Muscle of arm (tissue), 12 donors: Measurements from ENCODE around the gene NFATC1. TPM values are rescaled to one million over a fixed set of nuclear protein-coding genes. Genes with fewer than 3 reads are reported as not detected.

ENCODE experiments used
- DNase-seq: peaks from one replicate; pipeline ENCODE4 v3.0.0-alpha.2; 2013
- polyA plus RNA-seq, 12 donors: library from polyadenylated mRNA; unstranded; fragments of 120-200 nt; gene quantifications; one replicate each; pipeline ENCODE4 v1.2.1, GENCODE V29; 2013; ENCODE audit not compliant: insufficient read length in 12 of 12

NFATC1 gene
- polyA plus RNA-seq, 12 donors, result 10.7 to 24.6 (median 13.5) TPM; not detected in 1

GRCh38 chr18:79403723-79404566 lies 8.2 kb downstream of the NFATC1 start:
- no peak for DNase-seq

GRCh38 chr18:79404567-79404910 lies 8.8 kb downstream of the NFATC1 start:
- no peak for DNase-seq

- no peak for DNase-seq
Measured at GRCh38 chr18:79405019-79405780, 9.5 kb downstream of the NFATC1 start.

- DNase-seq, result no peak
Measured at GRCh38 chr18:79405781-79406575, 10.2 kb downstream of the NFATC1 start.

- no peak for DNase-seq
Measured at GRCh38 chr18:79406708-79407107, 11.0 kb downstream of the NFATC1 start.

GRCh38 chr18:79409313-79409712 lies 13.6 kb downstream of the NFATC1 start:
- DNase-seq, result no peak

GRCh38 chr18:79410171-79410641 lies 14.5 kb downstream of the NFATC1 start:
- no peak for DNase-seq

GRCh38 chr18:79410731-79411613 lies 15.2 kb downstream of the NFATC1 start:
- no peak for DNase-seq

GRCh38 chr18:79411614-79412526 lies 16.1 kb downstream of the NFATC1 start:
- no peak for DNase-seq

- DNase-seq, result no peak
Measured at GRCh38 chr18:79413025-79413424, 17.3 kb downstream of the NFATC1 start.

- no peak for DNase-seq
Measured at GRCh38 chr18:79413426-79413825, 17.7 kb downstream of the NFATC1 start.

- no peak for DNase-seq
Measured at GRCh38 chr18:79413901-79414300, 18.2 kb downstream of the NFATC1 start.

GRCh38 chr18:79416022-79416676 lies 20.4 kb downstream of the NFATC1 start:
- no peak for DNase-seq

- DNase-seq, result no peak
Measured at GRCh38 chr18:79416677-79417052, 20.9 kb downstream of the NFATC1 start.

GRCh38 chr18:79418236-79418635 lies 22.5 kb downstream of the NFATC1 start:
- no peak for DNase-seq

GRCh38 chr18:79418642-79419041 lies 22.9 kb downstream of the NFATC1 start:
- no peak for DNase-seq

- no peak for DNase-seq
Measured at GRCh38 chr18:79420033-79420745, 24.5 kb downstream of the NFATC1 start.

- no peak for DNase-seq
Measured at GRCh38 chr18:79421275-79421857, 25.6 kb downstream of the NFATC1 start.
